Panc1 (cell line): Measurements from ENCODE around the gene OTUD3.

Source experiments
- CTCF ChIP-seq: fragments of 450-650 bp; IDR thresholded peaks from 2 replicates; pipeline ENCODE4 v1.5.1; 2017; ENCODE audit warnings: mild to moderate bottlenecking
- POLR2AphosphoS5 ChIP-seq: IDR thresholded peaks from 2 replicates; pipeline ENCODE4 v1.6.1; 2012; ENCODE audit warnings: mild to moderate bottlenecking, low read depth, low read length, moderate library complexity
- REST ChIP-seq, 2 experiments: IDR thresholded peaks; 2 replicates each; pipeline ENCODE4 v1.6.1; 2011 to 2012; ENCODE audit warnings: low read depth in 2 of 2, control low read depth in 1 of 2, low read length in 1 of 2, mild to moderate bottlenecking in 1 of 2, moderate library complexity in 1 of 2; ENCODE audit not compliant: insufficient read depth in 1 of 2
- SIN3A ChIP-seq: IDR thresholded peaks from 2 replicates; pipeline ENCODE4 v1.6.1; 2012; ENCODE audit warnings: low read depth, mild to moderate bottlenecking, low read length, moderate library complexity, borderline replicate concordance; ENCODE audit not compliant: insufficient read depth

- TF ChIP-seq CTCF (no peak), POLR2AphosphoS5 (no peak), REST (IDR thresholded peaks at IDR 0.05; ENCODE audit: insufficient read depth in 1 of 2, low read depth in 2 of 2, low read length in 1 of 2) (no peak), SIN3A (no peak)
These were observed 43.3 kb downstream of the OTUD3 start for GRCh38 chr1:19925342-19926070.
